SU-DHL-6 (cell line): ENCODE results near the gene DDX39B.
"Not testable (repeated sequence)": the region's sequence is repeated elsewhere in the genome, so short reads cannot be mapped to it uniquely, and the experiment has no call there.

Experiments
- H2AFZ ChIP-seq: fragments of 200-600 bp; sonication (generic); 2 replicates; pipeline ENCODE4 v1.6.1; 2014; ENCODE audit warnings: low read depth, mild to moderate bottlenecking, moderate library complexity, mixed read lengths, antibody characterized with exemption, low read length; ENCODE audit not compliant: severe bottlenecking
- H3F3A ChIP-seq: fragments of 200-600 bp; shearing (Covaris generic); 2 replicates; pipeline ENCODE4 v1.6.0; 2016; ENCODE audit warnings: antibody characterized with exemption, mild to moderate bottlenecking; ENCODE audit not compliant: insufficient read depth
- H3K27ac ChIP-seq: fragments of 200-600 bp; sonication (generic); 2 replicates; pipeline ENCODE4 v1.5.1; 2016; ENCODE audit warnings: low read depth, mild to moderate bottlenecking, low read length, moderate library complexity, mixed read lengths
- H3K27me3 ChIP-seq: fragments of 200-600 bp; sonication (generic), shearing (Covaris generic); 2 replicates; pipeline ENCODE4 v1.6.0; 2014; ENCODE audit warnings: mild to moderate bottlenecking, low read length
- H3K36me3 ChIP-seq: fragments of 200-600 bp; sonication (generic); 2 replicates; pipeline ENCODE4 v1.6.1; 2014; ENCODE audit warnings: mild to moderate bottlenecking, low read length, mixed read lengths
- H3K4me2 ChIP-seq: fragments of 300-600, 200-600 bp; shearing (Covaris generic), sonication (generic); 2 replicates; pipeline ENCODE4 v1.6.0; 2014; ENCODE audit warnings: low read length, low read depth, mild to moderate bottlenecking; ENCODE audit not compliant: poor library complexity, severe bottlenecking
- H3K4me3 ChIP-seq: fragments of 200-600 bp; sonication (generic); 2 replicates; pipeline ENCODE4 v1.5.1; 2014; ENCODE audit warnings: antibody characterized with exemption, low read length, mild to moderate bottlenecking, mixed read lengths; ENCODE audit not compliant: insufficient read depth, poor library complexity, severe bottlenecking
- H3K79me2 ChIP-seq: fragments of 200-600 bp; sonication (generic); 2 replicates; pipeline ENCODE4 v1.6.1; 2014; ENCODE audit warnings: mild to moderate bottlenecking, low read length, moderate library complexity; ENCODE audit not compliant: insufficient read depth
- H3K9ac ChIP-seq: fragments of 200-600 bp; sonication (generic); 2 replicates; pipeline ENCODE4 v1.7.0; 2014; ENCODE audit warnings: mild to moderate bottlenecking, low read length
- H3K9me2 ChIP-seq: fragments of 200-600 bp; sonication (generic); replicated peaks from 2 replicates; pipeline ENCODE4 v1.6.1; 2014; ENCODE audit warnings: low read length; ENCODE audit not compliant: insufficient read depth
- H3K9me3 ChIP-seq: fragments of 200-600 bp; sonication (generic); 2 replicates; pipeline ENCODE4 v1.6.1; 2014; ENCODE audit warnings: low read length, mixed read lengths; ENCODE audit not compliant: insufficient read depth
- H4K20me1 ChIP-seq: fragments of 200-600 bp; sonication (generic); 2 replicates; pipeline ENCODE4 v1.6.1; 2014; ENCODE audit warnings: low read depth, mild to moderate bottlenecking, antibody characterized with exemption, low read length, moderate library complexity, mixed read lengths
- CTCF ChIP-seq: fragments of 200-600 bp; sonication (generic); IDR thresholded peaks from one replicate; pipeline ENCODE4 v1.5.1; 2017; ENCODE audit warnings: antibody characterized with exemption, mild to moderate bottlenecking, low read length, moderate library complexity; ENCODE audit not compliant: insufficient read depth, poor library complexity, severe bottlenecking
- EZH2phosphoT487 ChIP-seq: fragments of 200-600 bp; sonication (generic), shearing (Covaris generic); conservative IDR thresholded peaks from 2 replicates; pipeline ENCODE4 v1.6.1; 2018; ENCODE audit warnings: mild to moderate bottlenecking, antibody characterized with exemption, low read length, moderate library complexity, mixed read lengths

DDX39B gene

GRCh38 chr6:31502586-31502985 lies 39.2 kb downstream of the DDX39B start:
- H3K4me3 ChIP-seq = no peak overlapping the region
- H3K9ac ChIP-seq = no peak overlapping the region
- peaks cover 89% of the 10 kb centered on the region for H3K79me2 ChIP-seq
- no peak overlapping the region for H2AFZ ChIP-seq
- H3K36me3 ChIP-seq = peaks cover 9% of the 10 kb centered on the region
- H4K20me1 ChIP-seq = peaks cover 47% of the 10 kb centered on the region
- TF ChIP-seq CTCF (no peak), EZH2phosphoT487 (no peak)
- H3F3A ChIP-seq = peaks cover 11% of the 10 kb centered on the region
- H3K9me2 ChIP-seq = no peaks in the 10 kb centered on the region
- no peaks in the 10 kb centered on the region for H3K9me3 ChIP-seq
- H3K27ac ChIP-seq = no peak overlapping the region
- H3K27me3 ChIP-seq = no peaks in the 10 kb centered on the region
- no peak overlapping the region for H3K4me2 ChIP-seq

- not testable (repeated sequence) for H3K27ac ChIP-seq, H2AFZ ChIP-seq, H3K9me2 ChIP-seq, H3K36me3 ChIP-seq, H3K9ac ChIP-seq, H3K4me2 ChIP-seq, H3K9me3 ChIP-seq, H3K27me3 ChIP-seq, H3K4me3 ChIP-seq
- H4K20me1 ChIP-seq = peaks cover 41% of the 10 kb centered on the region
- H3F3A ChIP-seq = peaks cover 37% of the 10 kb centered on the region
- H3K79me2 ChIP-seq = peaks cover 97% of the 10 kb centered on the region
Observed at GRCh38 chr6:31499648-31500047, 42.2 kb downstream of the DDX39B start.

DNA sequence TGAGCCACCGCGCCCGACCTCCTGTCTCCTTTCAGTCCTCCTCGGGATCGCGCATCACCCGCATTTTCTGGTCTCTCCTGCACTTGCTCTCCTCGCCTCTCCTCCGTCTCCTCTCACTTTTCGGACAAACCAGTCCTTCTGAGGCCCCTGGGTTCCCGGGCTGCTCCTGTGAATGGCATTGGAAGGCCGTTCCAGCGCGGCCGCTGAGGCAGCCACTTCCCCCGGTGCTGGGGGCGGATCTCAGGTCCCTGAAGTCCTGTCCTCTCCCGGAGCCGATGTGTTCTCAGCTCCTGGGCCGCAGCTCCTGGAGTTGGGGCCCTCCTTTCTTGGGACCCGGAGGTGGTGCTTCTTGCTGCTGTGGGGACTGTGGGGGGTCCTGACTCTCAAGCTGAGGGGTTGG lies 43.1 kb downstream of the DDX39B start:
- Histone ChIP-seq H2AFZ (no peak overlapping the region), H3F3A (peaks cover 37% of the 10 kb centered on the region), H3K4me3 (no peak overlapping the region), H4K20me1 (peaks cover 35% of the 10 kb centered on the region), H3K9me3 (no peaks in the 10 kb centered on the region), H3K79me2 (peaks cover 95% of the 10 kb centered on the region), H3K27ac (no peak overlapping the region), H3K9me2 (no peaks in the 10 kb centered on the region), H3K27me3 (no peaks in the 10 kb centered on the region), H3K4me2 (no peak overlapping the region), H3K36me3 (no peaks in the 10 kb centered on the region; the same call in 1 of the 2 replicates), H3K9ac (no peak overlapping the region)
- no peak for TF ChIP-seq EZH2phosphoT487
- no peak for TF ChIP-seq CTCF

GRCh38 chr6:31497531-31498476 lies 44.0 kb downstream of the DDX39B start, which contains the start of gene MICB:
MICB (plus strand) TSS chr6:31498145; CDS start chr6:31498194, 49 bp downstream.
- peak within 1 kb of the TSS; percentile 72 for H3K9ac ChIP-seq
- H3K4me2 ChIP-seq = peak within 1 kb of the TSS; percentile 94
- H2AFZ ChIP-seq = no peak within 1 kb of the TSS
- no peaks in the 10 kb centered on the region; the same call in 1 of the 2 replicates for H3K36me3 ChIP-seq
- no peaks in the 10 kb centered on the region for H3K9me3 ChIP-seq
- peaks cover 26% of the 10 kb centered on the region; the same call in 1 of the 2 replicates for H4K20me1 ChIP-seq
- peak within 1 kb of the TSS; percentile 93 for H3K27ac ChIP-seq
- H3K4me3 ChIP-seq = peak within 1 kb of the TSS; percentile 95
- H3K27me3 ChIP-seq = no peaks in the 10 kb centered on the region
- TF ChIP-seq EZH2phosphoT487 (no peak), CTCF (no peak)
- H3K9me2 ChIP-seq = no peaks in the 10 kb centered on the region
- H3K79me2 ChIP-seq = peaks cover 89% of the 10 kb centered on the region
- H3F3A ChIP-seq = peaks cover 38% of the 10 kb centered on the region
